ENCODE results near the gene KLHDC7A.

The KLHDC7A gene

DNA sequence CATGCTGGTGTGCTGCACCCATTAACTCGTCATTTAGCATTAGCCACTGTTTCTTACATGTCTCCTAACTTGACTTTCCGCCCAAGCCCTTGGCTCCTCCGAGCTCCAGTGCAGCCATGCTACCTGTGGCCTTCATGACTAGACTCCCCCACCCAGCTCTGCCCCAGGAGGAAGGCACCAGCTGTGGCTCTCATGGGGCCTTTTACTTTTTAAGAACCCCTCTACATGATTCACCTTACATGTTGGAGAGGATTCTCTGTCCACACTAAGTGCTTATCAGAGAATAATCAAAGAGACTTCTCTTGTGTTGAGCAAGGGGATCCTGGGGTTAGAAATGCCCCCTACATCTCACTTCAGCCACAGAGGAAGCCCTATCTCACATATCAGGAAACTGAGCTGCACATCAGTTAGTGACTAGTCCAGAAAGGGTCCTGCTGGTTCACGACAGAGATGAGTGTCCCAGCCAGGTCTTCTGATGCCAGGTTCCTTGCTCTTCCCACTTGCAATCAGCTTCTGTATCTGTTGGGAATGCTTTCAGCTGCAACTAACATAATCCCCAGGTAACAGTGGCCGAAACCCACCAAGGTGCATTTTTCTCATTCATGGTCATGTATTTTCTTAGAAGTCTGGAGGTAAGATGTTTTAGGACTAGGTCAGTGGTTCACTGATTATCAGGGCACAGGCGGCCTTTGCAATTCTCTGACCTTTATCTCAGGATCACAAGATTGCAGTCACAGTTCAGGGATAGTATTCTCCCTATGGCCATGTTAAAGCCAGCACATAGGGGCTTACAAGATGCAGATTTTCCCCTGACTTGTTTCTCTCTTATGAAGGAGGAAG lies 45.9 kb downstream of the KLHDC7A start:
- no peak for TF ChIP-seq CTCF (IDR thresholded peaks at IDR 0.05; ENCODE audit: low read depth, low read length, missing control alignments)
- no peak overlapping the region for H3K4me3 ChIP-seq (ENCODE audit: low read depth, low read length)
- DNase-seq (ENCODE audit: low read depth): no peak

DNA sequence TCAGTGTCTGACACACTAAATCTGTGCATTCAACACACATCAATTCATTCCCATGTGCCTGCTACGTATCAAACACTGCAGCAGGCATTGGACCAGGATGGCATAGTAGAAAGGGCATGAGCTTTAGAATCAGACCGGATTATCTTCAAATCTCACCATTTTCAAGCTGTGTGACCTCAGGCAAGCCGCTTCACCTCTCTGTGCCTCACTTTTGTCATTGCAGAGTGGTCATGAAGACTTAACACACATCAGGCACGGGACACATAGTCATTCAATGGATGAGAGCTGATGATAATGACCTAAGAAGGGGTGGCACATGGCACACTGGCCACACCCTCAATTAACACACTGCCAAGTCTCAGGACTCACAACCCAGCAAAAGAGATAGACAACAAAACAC lies 46.8 kb downstream of the KLHDC7A start:
- no peak overlapping the region for H3K4me3 ChIP-seq (ENCODE audit: low read depth, low read length)
- DNase-seq (ENCODE audit: low read depth): no peak
- TF ChIP-seq CTCF (IDR thresholded peaks at IDR 0.05; ENCODE audit: low read depth, low read length, missing control alignments): no peak

DNA sequence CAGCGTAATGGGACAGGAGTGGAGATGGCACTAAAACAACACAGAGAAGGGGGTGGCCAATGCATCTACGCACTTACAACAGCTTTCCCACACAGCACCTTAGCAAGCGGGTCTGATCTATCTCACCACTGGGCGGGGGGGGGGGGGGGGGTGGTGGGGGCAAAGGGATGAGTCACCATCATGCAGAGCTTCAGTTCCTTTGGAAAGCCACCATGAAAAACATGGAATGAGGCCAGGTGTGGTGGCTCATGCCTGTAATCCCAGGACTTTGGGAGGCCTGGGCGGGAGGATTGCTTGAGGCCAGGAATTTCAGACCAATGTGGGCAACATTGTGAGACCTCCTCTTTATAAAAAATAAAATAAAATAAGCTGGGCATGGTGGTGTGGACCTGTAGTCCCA lies 47.2 kb downstream of the KLHDC7A start:
- no peak overlapping the region for H3K4me3 ChIP-seq (ENCODE audit: low read depth, low read length)
- DNase-seq (ENCODE audit: low read depth): no peak
- no peak for TF ChIP-seq CTCF (IDR thresholded peaks at IDR 0.05; ENCODE audit: low read depth, low read length, missing control alignments)

DNA sequence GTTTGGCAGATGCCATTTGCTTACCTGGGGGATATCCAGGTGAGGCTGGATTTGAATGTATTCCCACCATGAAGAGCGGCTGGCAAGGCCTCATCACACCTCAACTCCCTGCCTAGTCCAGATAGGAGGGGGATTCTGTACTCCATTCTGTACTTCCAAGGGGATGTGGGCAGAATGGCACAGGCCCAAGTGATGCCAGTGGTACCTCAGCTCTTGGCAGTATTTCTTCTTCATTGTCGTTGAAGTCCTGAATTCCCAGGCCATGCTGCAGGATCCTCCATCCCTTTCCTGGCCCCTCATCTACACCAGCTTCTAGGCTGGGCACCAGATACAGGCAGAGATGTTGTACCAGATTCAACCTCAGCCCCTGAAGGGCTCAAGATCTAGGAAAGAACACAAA lies 47.9 kb downstream of the KLHDC7A start:
- TF ChIP-seq CTCF (IDR thresholded peaks at IDR 0.05; ENCODE audit: low read depth, low read length, missing control alignments): no peak
- H3K4me3 ChIP-seq (ENCODE audit: low read depth, low read length): no peak overlapping the region
- DNase-seq (ENCODE audit: low read depth): no peak

DNA sequence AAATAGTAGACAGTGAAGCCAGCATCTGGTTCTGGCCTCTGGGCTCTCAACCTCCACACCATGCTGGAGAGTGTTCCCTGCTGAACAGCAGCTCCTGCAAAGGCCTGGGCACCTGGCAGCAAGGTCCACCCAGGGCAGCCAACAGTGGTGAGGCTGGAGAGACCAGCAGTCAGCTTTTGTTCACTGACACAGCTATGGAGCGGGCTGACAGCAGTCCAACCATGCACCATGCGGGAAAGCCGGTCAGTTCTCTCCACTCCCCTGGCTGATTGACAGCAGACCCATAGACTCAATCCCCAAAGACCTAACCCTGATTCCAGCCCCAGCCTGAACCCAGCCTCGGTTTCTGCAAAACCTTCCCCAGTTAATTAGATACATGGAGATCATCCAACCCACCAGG lies 49.0 kb downstream of the KLHDC7A start:
- TF ChIP-seq CTCF (IDR thresholded peaks at IDR 0.05; ENCODE audit: low read depth, low read length, missing control alignments): no peak
- H3K4me3 ChIP-seq (ENCODE audit: low read depth, low read length): no peak overlapping the region
- DNase-seq (ENCODE audit: low read depth): no peak

GRCh38 chr1:18530587-18531502 lies 50.1 kb downstream of the KLHDC7A start:
- peak; percentile 59 for TF ChIP-seq CTCF (IDR thresholded peaks at IDR 0.05; ENCODE audit: low read depth, low read length, missing control alignments)
- no peak for DNase-seq (ENCODE audit: low read depth)
- no peak overlapping the region for H3K4me3 ChIP-seq (ENCODE audit: low read depth, low read length)

Measured in GM12864 (cell line).